Lower lobe of right lung (tissue), 2 donors: ENCODE measurements around the gene GRIK5. TPM values are rescaled to one million over a fixed set of nuclear protein-coding genes. Genes with fewer than 3 reads are reported as not detected.

Experiments used
- ATAC-seq, 2 donors: fragments of 200-7000 bp; cut with Tn5 transposase; one replicate each; pipeline ENCODE4 v1.9.1; 2020 to 2022; ENCODE audit warnings: mild to moderate bottlenecking in 2 of 2, moderate library complexity in 2 of 2
- DNase-seq: peaks from one replicate; pipeline ENCODE4 v3.0.0-alpha.2; 2020
- H3K27ac ChIP-seq: fragments of 200-600 bp; one replicate; pipeline ENCODE4 v1.8.0; 2022
- H3K27me3 ChIP-seq: fragments of 200-600 bp; one replicate; pipeline ENCODE4 v1.8.0; 2022; ENCODE audit warnings: low read depth
- H3K36me3 ChIP-seq: fragments of 200-600 bp; one replicate; pipeline ENCODE4 v1.8.0; 2022; ENCODE audit warnings: mild to moderate bottlenecking
- H3K4me1 ChIP-seq: fragments of 200-600 bp; one replicate; pipeline ENCODE4 v1.8.0; 2022
- H3K4me3 ChIP-seq: fragments of 200-600 bp; one replicate; pipeline ENCODE4 v1.8.0; 2022; ENCODE audit warnings: mild to moderate bottlenecking
- H3K9me3 ChIP-seq: fragments of 200-600 bp; one replicate; pipeline ENCODE4 v1.8.0; 2022
- CTCF ChIP-seq: fragments of 200-600 bp; IDR thresholded peaks from one replicate; pipeline ENCODE4 v1.8.0; 2022; ENCODE audit warnings: antibody characterized with exemption, mild to moderate bottlenecking
- intact Hi-C: fragments of 100-400 bp; cut with DNase I; formaldehyde crosslinking; loops from one replicate; pipeline ENCODE4 v1.11.0; 2022
- total RNA-seq: library from RNA; stranded (reverse); fragmentation: NEBNext Ultra II Directional; extraction: Animal tissue kit (Norgen Biotek cat#: 25700); gene quantifications from one replicate; pipeline ENCODE4 v1.2.1, GENCODE V29; 2021
- donor health status: DM: no; HTN: yes; CAD: no; lungs with severe emphysema.

The GRIK5 gene
- total RNA-seq, 1 donor from 2014 or later: 0.41 TPM

DNA sequence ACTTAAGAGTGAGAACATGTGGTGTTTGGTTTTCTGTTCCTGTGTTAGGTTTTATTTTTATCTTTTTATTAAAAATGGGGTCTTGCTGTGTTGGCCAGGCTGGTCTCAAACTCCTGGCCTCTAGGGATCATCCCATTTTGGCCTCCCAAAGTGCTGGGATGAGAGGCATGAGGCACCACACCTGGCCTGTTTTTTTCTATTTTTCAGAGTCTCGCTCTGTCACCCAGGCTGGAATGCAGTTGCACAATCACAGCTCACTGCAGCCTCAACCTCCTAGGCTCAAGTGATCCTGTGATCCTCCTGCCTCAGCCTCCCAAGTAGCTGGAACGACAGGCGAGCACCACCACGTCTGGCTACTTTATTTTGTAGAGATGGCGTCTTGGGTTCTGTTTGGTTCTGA is 13.5 kb upstream of the GRIK5 start:
- Histone ChIP-seq H3K36me3 (peaks cover 45% of the 10 kb centered on the region), H3K27ac (no peak overlapping the region), H3K4me3 (no peak overlapping the region), H3K27me3 (no peaks in the 10 kb centered on the region), H3K9me3 (no peaks in the 10 kb centered on the region), H3K4me1 (peaks cover 5% of the 10 kb centered on the region)
- intact Hi-C loops: no loop called here
- ATAC-seq (no peak), DNase-seq (no peak)
- no peak for TF ChIP-seq CTCF

DNA sequence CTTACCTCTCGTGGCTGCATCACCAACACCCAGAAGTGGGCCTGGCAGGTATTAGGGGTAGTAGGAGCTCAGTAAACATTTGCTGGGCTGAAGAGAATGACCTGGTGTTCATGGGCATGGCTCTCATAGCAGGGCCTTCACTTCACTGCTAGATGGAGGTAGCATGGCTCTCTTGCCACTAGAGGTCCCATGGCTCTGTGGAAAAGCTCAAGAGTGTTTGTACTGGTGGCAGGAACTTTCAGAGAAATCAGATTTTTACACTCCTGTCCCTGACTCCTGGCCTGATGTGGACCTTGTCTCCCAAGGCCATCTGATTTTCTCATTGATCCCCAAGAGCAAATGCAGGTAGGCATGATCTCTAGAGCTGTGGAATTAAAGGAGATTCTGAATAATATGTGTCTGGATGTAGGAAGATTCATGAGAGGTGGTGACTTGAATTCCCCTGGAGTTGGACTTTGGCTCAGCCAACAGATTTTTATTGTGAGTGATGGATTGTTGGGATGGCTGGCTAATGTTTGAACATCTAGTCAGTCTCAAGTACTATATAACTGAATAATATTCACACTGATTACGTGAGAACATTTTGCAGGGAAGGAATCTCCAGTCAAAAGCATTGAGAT is 11.7 kb upstream of the GRIK5 start:
- ATAC-seq: peak in 1 of 2 donors; percentile 29
- no peak for DNase-seq
- TF ChIP-seq CTCF: peak; percentile 23
- Histone ChIP-seq H3K4me1 (peaks cover 14% of the 10 kb centered on the region), H3K27ac (no peak overlapping the region), H3K4me3 (no peak overlapping the region), H3K36me3 (peaks cover 47% of the 10 kb centered on the region), H3K9me3 (no peaks in the 10 kb centered on the region), H3K27me3 (no peaks in the 10 kb centered on the region)
- intact Hi-C loops: no loop called here

DNA sequence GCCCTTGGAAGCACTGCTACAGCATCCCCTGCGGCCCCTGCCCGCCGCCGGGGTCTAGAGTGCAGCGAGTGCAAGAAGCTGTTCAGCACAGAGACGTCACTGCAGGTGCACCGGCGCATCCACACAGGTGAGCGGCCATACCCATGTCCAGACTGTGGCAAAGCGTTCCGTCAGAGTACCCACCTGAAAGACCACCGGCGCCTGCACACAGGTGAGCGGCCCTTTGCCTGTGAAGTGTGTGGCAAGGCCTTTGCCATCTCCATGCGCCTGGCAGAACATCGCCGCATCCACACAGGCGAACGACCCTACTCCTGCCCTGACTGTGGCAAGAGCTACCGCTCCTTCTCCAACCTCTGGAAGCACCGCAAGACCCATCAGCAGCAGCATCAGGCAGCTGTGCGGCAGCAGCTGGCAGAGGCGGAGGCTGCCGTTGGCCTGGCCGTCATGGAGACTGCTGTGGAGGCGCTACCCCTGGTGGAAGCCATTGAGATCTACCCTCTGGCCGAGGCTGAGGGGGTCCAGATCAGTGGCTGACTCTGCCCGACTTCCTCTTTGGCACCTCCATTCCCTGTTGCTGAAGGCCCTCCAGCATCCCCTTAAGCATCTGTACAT is 10.9 kb upstream of the GRIK5 start:
- Histone ChIP-seq H3K4me1 (peaks cover 17% of the 10 kb centered on the region), H3K36me3 (peaks cover 47% of the 10 kb centered on the region), H3K27me3 (no peaks in the 10 kb centered on the region), H3K27ac (no peak overlapping the region), H3K9me3 (no peaks in the 10 kb centered on the region), H3K4me3 (no peak overlapping the region)
- ATAC-seq (no peak), DNase-seq (no peak)
- intact Hi-C loops: no loop called here
- TF ChIP-seq CTCF: no peak

- intact Hi-C loops: no loop called here
- ATAC-seq (no peak), DNase-seq (no peak)
- no peak overlapping the region for H3K27ac ChIP-seq
- H3K4me3 ChIP-seq: no peak overlapping the region
- H3K36me3 ChIP-seq: peaks cover 47% of the 10 kb centered on the region
- no peaks in the 10 kb centered on the region for H3K27me3 ChIP-seq
- no peaks in the 10 kb centered on the region for H3K9me3 ChIP-seq
- TF ChIP-seq CTCF: no peak
- H3K4me1 ChIP-seq: peaks cover 17% of the 10 kb centered on the region
These were observed 10.1 kb upstream of the GRIK5 start for GRCh38 chr19:42079886-42080763.

DNA sequence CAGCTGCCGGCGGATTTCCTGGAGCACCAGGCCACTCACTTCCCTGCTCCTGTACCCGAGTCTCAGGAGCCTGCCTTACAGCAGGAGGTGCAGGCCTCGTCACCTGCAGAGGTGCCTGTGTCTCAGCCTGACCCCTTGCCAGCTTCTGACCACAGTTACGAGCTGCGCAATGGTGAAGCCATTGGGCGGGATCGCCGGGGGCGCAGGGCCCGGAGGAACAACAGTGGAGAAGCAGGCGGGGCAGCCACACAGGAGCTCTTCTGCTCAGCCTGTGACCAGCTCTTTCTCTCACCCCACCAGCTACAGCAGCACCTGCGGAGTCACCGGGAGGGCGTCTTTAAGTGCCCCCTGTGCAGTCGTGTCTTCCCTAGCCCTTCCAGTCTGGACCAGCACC is 9.3 kb upstream of the GRIK5 start:
- no peak for TF ChIP-seq CTCF
- H3K27ac ChIP-seq: no peak overlapping the region
- intact Hi-C loops: no loop called here
- ATAC-seq: no peak
- H3K36me3 ChIP-seq: peaks cover 45% of the 10 kb centered on the region
- no peaks in the 10 kb centered on the region for H3K9me3 ChIP-seq
- peaks cover 17% of the 10 kb centered on the region for H3K4me1 ChIP-seq
- DNase-seq: no peak
- H3K4me3 ChIP-seq: no peak overlapping the region
- no peaks in the 10 kb centered on the region for H3K27me3 ChIP-seq
